Fibroblast of mammary gland (primary cell): ENCODE data around the gene HSPB9.

Source experiments
- DNase-seq: peaks from one replicate; pipeline ENCODE4 v3.0.0-alpha.2; 2010; ENCODE audit warnings: low read depth
- H3K4me3 ChIP-seq: 2 replicates; pipeline ENCODE4 v1.5.1; 2011; ENCODE audit warnings: low read depth, mild to moderate bottlenecking, low read length, moderate library complexity; ENCODE audit not compliant: control insufficient read depth
- CTCF ChIP-seq: conservative IDR thresholded peaks from 2 replicates; pipeline ENCODE4 v1.5.1; 2011; ENCODE audit warnings: low read depth, low read length, inconsistent platforms; ENCODE audit not compliant: control insufficient read depth, insufficient read depth

The HSPB9 gene

GRCh38 chr17:42163696-42164407 is 41.2 kb downstream of the HSPB9 start:
- no peak for TF ChIP-seq CTCF
- H3K4me3 ChIP-seq: no peak overlapping the region
- no peak for DNase-seq

- no peak for DNase-seq
- H3K4me3 ChIP-seq: no peak overlapping the region
- TF ChIP-seq CTCF: no peak
Measured at GRCh38 chr17:42165751-42166150, 43.1 kb downstream of the HSPB9 start.

- H3K4me3 ChIP-seq: no peak overlapping the region
- no peak for DNase-seq
- no peak for TF ChIP-seq CTCF
Measured at GRCh38 chr17:42166196-42166763, 43.7 kb downstream of the HSPB9 start.

GRCh38 chr17:42167807-42168206 is 45.2 kb downstream of the HSPB9 start:
- no peak for DNase-seq
- H3K4me3 ChIP-seq: no peak overlapping the region
- no peak for TF ChIP-seq CTCF

GRCh38 chr17:42169351-42169750 is 46.7 kb downstream of the HSPB9 start:
- H3K4me3 ChIP-seq: no peak overlapping the region
- TF ChIP-seq CTCF: no peak
- DNase-seq: no peak

GRCh38 chr17:42171831-42172230 is 49.2 kb downstream of the HSPB9 start:
- no peak for TF ChIP-seq CTCF
- H3K4me3 ChIP-seq: no peak overlapping the region
- DNase-seq: no peak
